ENCODE data around the gene IL16.

DNA sequence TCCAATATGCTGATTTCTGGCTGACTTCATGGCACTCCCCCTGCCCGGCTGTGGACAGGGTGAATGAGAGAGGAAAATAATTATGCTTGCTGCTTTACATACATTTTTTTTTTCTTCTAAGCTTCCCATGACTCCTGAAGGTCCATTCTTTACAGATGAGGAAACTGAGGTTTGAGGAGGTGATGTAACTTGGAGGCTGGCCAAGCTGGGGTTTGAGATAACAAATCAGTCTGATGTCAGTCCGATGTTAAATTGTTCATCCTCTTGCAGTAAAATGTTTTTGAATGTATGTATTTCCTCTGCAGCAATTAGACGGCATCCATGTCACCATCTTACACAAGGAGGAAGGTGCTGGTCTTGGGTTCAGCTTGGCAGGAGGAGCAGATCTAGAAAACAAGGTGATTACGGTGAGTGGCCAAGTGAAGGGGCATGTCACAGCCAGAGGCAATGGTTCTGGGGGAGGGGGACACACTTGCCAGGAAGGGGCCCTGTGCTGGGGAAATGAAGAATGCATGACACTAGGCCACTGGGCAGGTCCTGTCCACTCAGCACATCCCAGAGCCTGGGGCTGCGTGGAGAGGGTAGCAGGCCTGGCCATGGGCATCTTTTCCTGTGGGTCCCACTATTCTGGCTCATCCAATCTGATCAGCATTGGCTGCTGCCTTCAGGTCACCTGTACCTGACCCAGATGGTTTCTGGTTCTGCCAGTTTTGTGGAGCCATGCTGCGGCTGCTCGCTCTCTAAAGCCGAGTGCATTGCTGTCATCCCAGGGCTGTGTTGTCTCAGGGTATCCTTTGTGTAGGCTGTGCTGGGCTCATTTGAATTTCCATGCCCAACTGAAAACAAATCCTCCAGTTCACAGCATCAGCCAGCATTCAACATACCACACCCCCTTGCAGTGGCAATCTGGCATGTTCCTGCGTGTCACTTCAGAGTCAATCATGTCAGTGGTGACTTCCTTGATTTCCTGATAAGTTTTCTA, 106.9 kb downstream of the IL16 start:
- TF ChIP-seq TAF1 (IDR thresholded peaks at IDR 0.05; ENCODE audit: low read depth, low read length) (no peak), POLR2AphosphoS5 (IDR thresholded peaks at IDR 0.05; ENCODE audit: low read depth, low read length) (no peak), POLR2A (IDR thresholded peaks at IDR 0.05; ENCODE audit: low read depth, low read length) (no peak), PAX5 (IDR thresholded peaks at IDR 0.05; ENCODE audit: insufficient read depth, low read length, severe bottlenecking) (no peak), SPI1 (IDR thresholded peaks at IDR 0.05; ENCODE audit: low read depth, low read length) (no peak), POU2F2 (IDR thresholded peaks at IDR 0.05; ENCODE audit: low read depth, low read length) (no peak)
